Mammary epithelial cell (primary cell): ENCODE measurements around the gene PFKP.

Source experiments
- CTCF ChIP-seq, 2 donors: IDR thresholded peaks in 1 of 2; conservative IDR thresholded peaks in 1 of 2; 2 replicates each; pipeline ENCODE4 v1.5.1; 2011 to 2012; ENCODE audit warnings: inconsistent platforms in 2 of 2, low read length in 2 of 2, mild to moderate bottlenecking in 2 of 2, control low read depth in 1 of 2, low read depth in 1 of 2; ENCODE audit not compliant: insufficient read depth in 1 of 2; ENCODE audit errors: extremely low read depth in 1 of 2
- EZH2 ChIP-seq: IDR thresholded peaks from 2 replicates; pipeline ENCODE4 v1.6.1; 2012; ENCODE audit warnings: low read length, inconsistent platforms, borderline replicate concordance

- TF ChIP-seq EZH2 = no peak
- no peak for TF ChIP-seq CTCF (conservative IDR thresholded peaks at IDR 0.05 in 1 of 2, IDR thresholded peaks at IDR 0.05 in 1 of 2; ENCODE audit: extremely low read depth in 1 of 2, insufficient read depth in 1 of 2, low read depth in 1 of 2, low read length in 2 of 2)
These were observed 6.9 kb downstream of the PFKP start for GRCh38 chr10:3074145-3074665.
